ENCODE measurements around the gene DDX5. TPM values are rescaled to one million over a fixed set of nuclear protein-coding genes. Genes with fewer than 3 reads are reported as not detected.

DDX5 gene
- total RNA-seq (2022; extraction: Qiagen RNA extraction; ENCODE audit: low read depth) = 608 to 1,166 TPM (median 645 TPM) in 5 replicates

DNA sequence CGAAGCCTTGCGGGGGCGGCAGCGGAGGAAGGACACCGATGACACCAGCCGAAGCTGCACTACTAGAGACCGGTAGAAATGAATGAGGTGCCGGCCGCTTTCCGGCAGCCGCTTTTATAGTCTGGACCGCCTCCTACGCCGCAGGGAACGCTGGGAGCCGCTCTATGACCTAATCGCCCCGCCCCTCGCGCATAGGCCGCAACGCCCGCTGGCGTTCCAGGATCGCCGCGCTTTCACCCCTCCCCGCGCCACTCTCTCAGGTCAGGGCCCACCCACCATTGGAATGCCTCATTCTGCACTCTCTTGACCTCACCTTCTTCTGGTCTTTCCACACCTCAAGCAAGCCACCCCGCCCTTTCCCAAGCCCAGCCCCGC is at the start of gene DDX5:
Gene DDX5 (minus strand): TSS at position 89 of the 375 bp plus-strand sequence. CDS start 170 bp downstream, outside the sequence.

DNA sequence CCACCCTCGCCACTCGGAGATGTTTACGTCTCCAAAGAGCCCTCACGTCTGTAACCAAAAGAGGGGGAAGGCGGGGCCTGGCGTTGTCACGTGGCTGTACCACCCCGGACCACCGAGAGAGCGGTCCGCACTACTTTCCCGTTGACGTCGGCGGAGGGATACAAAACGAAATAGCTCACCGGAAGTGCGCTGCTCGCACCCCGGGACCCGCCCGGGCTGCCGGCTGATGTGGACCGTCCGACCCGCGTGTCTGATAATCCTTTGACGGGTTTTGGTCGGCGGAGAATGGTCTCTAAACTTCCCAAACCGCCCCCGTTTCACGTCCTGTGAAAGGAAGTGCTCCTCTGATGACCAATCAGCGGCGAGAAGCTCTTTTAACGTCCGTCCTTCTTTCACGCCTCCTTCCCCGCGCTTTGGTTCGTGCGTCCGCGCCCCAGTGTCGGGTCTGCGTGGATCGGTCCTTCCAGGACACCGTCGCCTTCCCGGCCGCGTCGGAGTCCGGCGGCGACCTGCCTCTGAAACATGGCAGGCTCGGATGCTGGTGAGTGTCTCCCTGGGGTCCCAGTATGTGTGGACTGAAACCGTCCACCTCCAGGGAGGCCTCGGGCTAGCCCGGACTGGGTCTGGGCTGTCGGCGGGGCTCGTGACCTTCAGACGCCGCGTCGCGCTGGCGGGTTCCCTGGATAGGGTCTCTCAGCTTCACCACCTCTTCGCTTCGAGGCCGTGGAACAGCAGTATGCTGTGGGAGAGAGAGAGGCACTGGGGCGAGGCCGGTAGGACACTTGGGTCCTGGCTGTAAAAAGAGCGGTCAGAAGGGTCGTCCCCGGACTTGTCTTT is 705 bp upstream of the DDX5 start, which contains the start of gene CEP95:
Gene CEP95 (plus strand): TSS at position 402 of the 837 bp plus-strand sequence. CDS start 121 bp downstream, at position 523.

DNA sequence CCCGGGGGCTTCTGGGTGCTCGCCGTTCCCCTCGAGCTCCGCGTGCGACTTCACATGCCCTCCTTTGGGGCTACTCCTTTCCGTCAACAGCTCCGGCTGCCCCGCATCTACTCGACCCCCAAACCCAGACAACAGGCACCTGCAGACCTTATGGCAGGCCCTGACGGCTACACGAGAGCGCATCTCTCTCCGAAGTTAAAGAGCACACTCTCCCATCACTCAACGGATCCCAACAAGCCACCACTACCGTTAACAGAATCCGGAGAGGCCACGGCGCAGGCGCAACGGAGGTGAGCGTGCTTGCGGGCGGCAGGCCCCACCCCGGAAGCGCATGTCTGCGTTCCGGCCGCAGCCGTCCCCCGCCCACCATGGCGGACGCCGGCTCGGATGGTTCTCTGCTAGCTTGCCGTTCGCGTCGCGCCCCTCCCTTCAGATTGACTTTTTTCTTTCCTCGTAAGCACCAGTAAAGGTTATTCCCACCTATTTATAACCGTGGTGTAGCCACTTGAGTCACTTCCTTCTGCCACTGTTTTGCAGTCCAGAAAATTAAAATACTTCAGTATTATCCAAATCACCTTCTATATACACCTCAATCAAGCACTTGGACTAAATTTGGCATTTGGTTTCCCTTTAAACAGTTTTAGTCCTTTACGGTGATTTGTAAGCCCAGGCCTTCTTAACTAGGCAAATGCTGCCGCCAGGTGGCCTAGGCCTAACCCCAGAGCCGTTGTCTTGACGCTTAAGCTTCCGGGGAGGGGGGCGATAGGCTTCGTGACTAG is 9.1 kb downstream of the DDX5 start, which contains the start of gene POLG2:
Gene POLG2 (minus strand): TSS at position 269 of the 779 bp plus-strand sequence. CDS start 86 bp downstream, at position 183.

DNA sequence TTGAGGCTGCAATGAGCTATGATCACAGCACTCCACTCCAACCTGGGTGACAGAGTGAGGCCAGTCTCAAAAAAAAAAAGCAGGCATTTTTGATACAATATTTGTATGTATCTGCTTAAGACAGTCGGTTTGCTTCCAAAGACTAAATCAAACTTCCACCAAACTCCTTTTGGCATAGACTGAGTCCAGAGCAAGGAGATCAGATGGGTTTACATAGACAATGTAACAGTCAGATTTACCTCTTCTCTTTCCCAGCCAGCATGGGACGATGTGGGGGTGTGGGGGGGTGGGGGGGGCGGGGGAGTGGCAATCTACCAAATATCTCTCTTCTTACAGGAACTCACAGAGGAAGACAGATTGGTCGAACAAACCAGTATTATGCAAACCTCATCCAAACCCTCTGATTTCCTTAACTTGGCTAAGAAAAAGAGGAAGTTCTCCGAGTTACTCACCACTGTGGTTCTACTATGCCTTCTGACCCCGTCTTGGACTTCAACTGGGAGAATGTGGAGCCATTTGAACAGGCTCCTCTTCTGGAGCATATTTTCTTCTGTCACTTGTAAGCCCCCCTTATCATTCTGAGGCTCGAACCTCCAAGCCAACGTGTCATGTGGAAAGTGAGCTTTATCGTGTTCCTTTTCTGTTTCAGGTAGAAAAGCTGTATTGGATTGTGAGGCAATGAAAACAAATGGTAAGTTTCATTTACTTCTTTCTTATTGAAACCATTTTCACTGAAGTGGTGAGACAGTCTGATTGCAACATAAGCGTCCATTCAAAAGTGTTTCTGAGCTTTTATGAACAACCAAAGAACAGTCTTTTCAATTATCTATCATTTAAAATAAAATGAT is 57.2 kb downstream of the DDX5 start, which contains the start of gene MILR1:
Gene MILR1 (plus strand): TSS at position 451 of the 848 bp plus-strand sequence. CDS start 54 bp downstream, at position 505.

Other genes with a start within 250 kb of the DDX5 start
- 10.1 to 12.7 TPM (median 12.5 TPM) in 5 replicates for gene TEX2, start 243.0 kb downstream of the DDX5 start, total RNA-seq (2022; extraction: Qiagen RNA extraction; ENCODE audit: low read depth)
- gene PECAM1, start 115.4 kb downstream of the DDX5 start, total RNA-seq (2022; extraction: Qiagen RNA extraction; ENCODE audit: low read depth) = 0.03 to 0.08 TPM (median 0.07 TPM) in 5 replicates
- 1.7 to 2.8 TPM (median 1.9 TPM) in 5 replicates for gene MILR1, start 57.2 kb downstream of the DDX5 start, total RNA-seq (2022; extraction: Qiagen RNA extraction; ENCODE audit: low read depth)
- 16.1 to 22.0 TPM (median 18.6 TPM) in 5 replicates for gene POLG2, start 9.2 kb downstream of the DDX5 start, total RNA-seq (2022; extraction: Qiagen RNA extraction; ENCODE audit: low read depth)
- 29.1 to 34.1 TPM (median 30.8 TPM) in 5 replicates for gene CEP95, start 688 bp upstream of the DDX5 start, total RNA-seq (2022; extraction: Qiagen RNA extraction; ENCODE audit: low read depth)
- gene SMURF2, start 156.0 kb upstream of the DDX5 start, total RNA-seq (2022; extraction: Qiagen RNA extraction; ENCODE audit: low read depth) = 29.8 to 36.8 TPM (median 35.9 TPM) in 5 replicates

Data from A549 treated with DMSO at 1 μM for 4 hours (cell line).